OCI-LY1 (cell line): ENCODE measurements around the gene CPM.

Experiments
- H2AFZ ChIP-seq: fragments of 200-600 bp; sonication (generic), shearing (Covaris generic); 2 replicates; pipeline ENCODE4 v1.6.0; 2014; ENCODE audit warnings: antibody characterized with exemption, mild to moderate bottlenecking, low read length
- H3F3A ChIP-seq: fragments of 200-600 bp; sonication (generic), shearing (Covaris generic); 2 replicates; pipeline ENCODE4 v1.6.0; 2014; ENCODE audit warnings: mild to moderate bottlenecking, antibody characterized with exemption, low read length, moderate library complexity; ENCODE audit not compliant: insufficient read depth
- H3K27ac ChIP-seq: fragments of 200-600 bp; sonication (generic); 2 replicates; pipeline ENCODE4 v1.5.1; 2014; ENCODE audit warnings: low read length, mixed run types, mild to moderate bottlenecking, low read depth; ENCODE audit not compliant: poor library complexity, severe bottlenecking
- H3K27me3 ChIP-seq: fragments of 200-600 bp; sonication (generic); 2 replicates; pipeline ENCODE4 v1.6.0; 2014; ENCODE audit warnings: antibody characterized with exemption, mild to moderate bottlenecking, low read length, moderate library complexity; ENCODE audit not compliant: insufficient read depth
- H3K36me3 ChIP-seq: fragments of 200-600 bp; sonication (generic); 2 replicates; pipeline ENCODE4 v1.6.1; 2014; ENCODE audit warnings: mild to moderate bottlenecking, antibody characterized with exemption, low read length, moderate library complexity, mixed read lengths; ENCODE audit not compliant: insufficient read depth
- H3K4me1 ChIP-seq: fragments of 200-600 bp; sonication (generic); 2 replicates; pipeline ENCODE4 v1.5.1; 2014; ENCODE audit warnings: mild to moderate bottlenecking, low read length, moderate library complexity; ENCODE audit not compliant: insufficient read depth, severe bottlenecking
- H3K4me2 ChIP-seq: fragments of 200-600 bp; sonication (generic), shearing (Covaris generic); 2 replicates; pipeline ENCODE4 v1.6.1; 2014; ENCODE audit warnings: low read length
- H3K4me3 ChIP-seq: fragments of 200-600 bp; sonication (generic); 2 replicates; pipeline ENCODE4 v1.5.1; 2014; ENCODE audit warnings: low read length, low read depth, mild to moderate bottlenecking, mixed read lengths; ENCODE audit not compliant: poor library complexity, severe bottlenecking
- H3K79me2 ChIP-seq: fragments of 200-600 bp; shearing (Covaris generic); 2 replicates; pipeline ENCODE4 v1.6.1; 2016; ENCODE audit warnings: mixed run types, low read length, mixed read lengths; ENCODE audit not compliant: insufficient read depth
- H3K9ac ChIP-seq: fragments of 200-600 bp; sonication (generic), shearing (Covaris generic); 2 replicates; pipeline ENCODE4 v1.6.1; 2014; ENCODE audit warnings: mild to moderate bottlenecking, low read length, mixed read lengths
- H3K9me2 ChIP-seq: fragments of 200-600 bp; sonication (generic), shearing (Covaris generic); 2 replicates; pipeline ENCODE4 v1.6.1; 2014; ENCODE audit warnings: low read depth, mild to moderate bottlenecking, low read length, mixed read lengths
- H3K9me3 ChIP-seq: fragments of 200-600 bp; shearing (Covaris generic); 2 replicates; pipeline ENCODE4 v1.6.1; 2014; ENCODE audit warnings: low read length, mixed read lengths
- H4K20me1 ChIP-seq: fragments of 200-600 bp; sonication (generic), shearing (Covaris generic); 2 replicates; pipeline ENCODE4 v1.6.0; 2016; ENCODE audit warnings: mild to moderate bottlenecking, low read length; ENCODE audit not compliant: insufficient read depth
- CTCF ChIP-seq: fragments of 200-600 bp; sonication (generic), shearing (Covaris generic); IDR thresholded peaks from 2 replicates; pipeline ENCODE4 v1.5.1; 2017; ENCODE audit warnings: mild to moderate bottlenecking, antibody characterized with exemption, low read length, moderate library complexity, mixed read lengths
- EZH2 ChIP-seq: fragments of 200-600 bp; sonication (generic), shearing (Covaris generic); IDR thresholded peaks from 2 replicates; pipeline ENCODE4 v1.8.0; 2017; ENCODE audit warnings: borderline replicate concordance, mixed run types, mild to moderate bottlenecking, antibody characterized with exemption, low read length, moderate library complexity, mixed read lengths

The CPM gene

GRCh38 chr12:68900241-68900640 is 32.7 kb downstream of the CPM start:
- Histone ChIP-seq H3K36me3 (no peaks in the 10 kb centered on the region), H3K27ac (no peak overlapping the region), H3K79me2 (no peaks in the 10 kb centered on the region), H2AFZ (no peak overlapping the region), H4K20me1 (no peaks in the 10 kb centered on the region), H3K27me3 (no peaks in the 10 kb centered on the region), H3K9ac (no peak overlapping the region), H3K9me3 (no peaks in the 10 kb centered on the region), H3K4me2 (no peak overlapping the region), H3K9me2 (no peaks in the 10 kb centered on the region), H3K4me3 (no peak overlapping the region), H3K4me1 (peaks cover 7% of the 10 kb centered on the region), H3F3A (no peaks in the 10 kb centered on the region)
- TF ChIP-seq EZH2 (no peak), CTCF (no peak)

DNA sequence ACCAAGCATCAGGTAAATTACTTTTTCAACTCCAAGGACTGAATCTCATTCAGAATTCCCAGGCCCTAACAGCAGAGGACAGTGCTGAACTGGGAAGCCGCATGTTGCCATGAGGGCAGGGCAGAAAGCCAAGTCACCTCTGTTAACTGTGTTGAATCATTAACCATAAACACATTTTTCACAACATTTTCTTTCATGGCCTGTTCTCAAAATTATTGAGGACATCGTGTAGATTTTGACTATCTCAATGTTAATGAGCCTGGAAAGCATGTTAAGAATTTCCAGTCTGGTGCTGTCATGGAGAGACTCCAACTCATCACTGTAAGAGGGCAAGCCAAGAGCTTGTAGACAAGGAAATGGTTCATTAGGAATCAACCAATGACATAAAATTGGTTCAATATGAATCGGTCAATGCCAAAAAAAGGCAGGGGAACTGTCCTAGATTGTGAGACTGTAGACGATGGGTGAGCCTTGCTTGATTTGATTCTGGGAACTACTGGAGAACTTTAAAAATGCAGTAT is 33.7 kb downstream of the CPM start:
- Histone ChIP-seq H4K20me1 (no peaks in the 10 kb centered on the region), H3K4me3 (no peak overlapping the region), H3K27me3 (no peaks in the 10 kb centered on the region), H3K9me2 (no peaks in the 10 kb centered on the region), H3K9ac (no peak overlapping the region), H3K79me2 (no peaks in the 10 kb centered on the region), H3K36me3 (no peaks in the 10 kb centered on the region), H3K27ac (no peak overlapping the region), H3K4me1 (peaks cover 7% of the 10 kb centered on the region), H3K9me3 (no peaks in the 10 kb centered on the region), H3F3A (no peaks in the 10 kb centered on the region), H3K4me2 (no peak overlapping the region), H2AFZ (no peak overlapping the region)
- TF ChIP-seq CTCF: no peak
- TF ChIP-seq EZH2: no peak

DNA sequence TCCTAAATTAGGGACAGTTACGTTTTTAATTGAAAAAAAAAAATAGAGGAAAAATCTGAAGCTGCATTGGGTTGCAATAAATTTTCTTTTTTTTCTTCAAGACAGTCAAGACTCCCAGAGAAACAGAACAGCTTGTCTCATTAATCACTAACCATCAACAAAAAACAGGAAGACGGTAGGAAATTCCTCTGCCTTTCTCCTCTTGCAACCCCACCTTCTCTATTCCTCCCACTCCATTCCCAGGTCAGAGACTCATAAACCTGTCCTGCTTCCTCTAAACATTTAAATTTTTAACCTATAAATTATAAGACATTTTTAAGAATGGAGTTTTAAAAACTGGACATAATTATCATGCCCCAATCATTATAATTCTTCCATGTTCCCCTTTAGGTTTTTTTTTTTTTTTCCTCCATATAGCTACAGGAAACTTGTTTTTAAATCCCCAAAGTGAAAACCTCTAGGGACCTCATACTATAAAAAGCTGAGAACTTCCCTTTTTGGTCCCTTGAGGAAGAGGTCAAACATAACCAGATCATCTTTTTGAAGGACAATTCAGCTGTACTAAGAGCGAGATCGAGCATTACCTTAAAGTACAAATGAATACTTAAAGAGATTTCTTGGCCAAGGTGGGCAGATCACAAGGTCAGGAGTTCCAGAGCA is 36.0 kb downstream of the CPM start:
- Histone ChIP-seq H3K79me2 (no peaks in the 10 kb centered on the region), H3K27ac (no peak overlapping the region)

More for the DNA sequence above, 36.0 kb downstream of the CPM start:
- Histone ChIP-seq H3K9me2 (no peaks in the 10 kb centered on the region), H3K9ac (no peak overlapping the region), H3K4me3 (no peak overlapping the region), H3K9me3 (no peaks in the 10 kb centered on the region), H3K4me2 (no peak overlapping the region), H3F3A (no peaks in the 10 kb centered on the region), H3K36me3 (no peaks in the 10 kb centered on the region), H2AFZ (no peak overlapping the region), H4K20me1 (no peaks in the 10 kb centered on the region), H3K4me1 (peaks cover 7% of the 10 kb centered on the region), H3K27me3 (no peaks in the 10 kb centered on the region)
- TF ChIP-seq EZH2 (no peak), CTCF (no peak)
